Esophagus mucosa (tissue), 1 donor: ENCODE data around the gene BICD2. TPM values are rescaled to one million over a fixed set of nuclear protein-coding genes. Genes with fewer than 3 reads are reported as not detected.
"Not testable (repeated sequence)": the region's sequence is repeated elsewhere in the genome, so short reads cannot be mapped to it uniquely, and the experiment has no call there.

ENCODE experiments used
- ATAC-seq: fragments of 200-7000 bp; cut with Tn5 transposase; one replicate; pipeline ENCODE4 v1.9.1; 2020
- total RNA-seq: library from RNA; stranded (reverse); gene quantifications from one replicate; pipeline ENCODE4 v1.2.4, GENCODE V29; 2023
- donor health status: DM: yes; HTN: yes; CAD: no.

BICD2 gene
- 63.7 TPM for total RNA-seq

DNA sequence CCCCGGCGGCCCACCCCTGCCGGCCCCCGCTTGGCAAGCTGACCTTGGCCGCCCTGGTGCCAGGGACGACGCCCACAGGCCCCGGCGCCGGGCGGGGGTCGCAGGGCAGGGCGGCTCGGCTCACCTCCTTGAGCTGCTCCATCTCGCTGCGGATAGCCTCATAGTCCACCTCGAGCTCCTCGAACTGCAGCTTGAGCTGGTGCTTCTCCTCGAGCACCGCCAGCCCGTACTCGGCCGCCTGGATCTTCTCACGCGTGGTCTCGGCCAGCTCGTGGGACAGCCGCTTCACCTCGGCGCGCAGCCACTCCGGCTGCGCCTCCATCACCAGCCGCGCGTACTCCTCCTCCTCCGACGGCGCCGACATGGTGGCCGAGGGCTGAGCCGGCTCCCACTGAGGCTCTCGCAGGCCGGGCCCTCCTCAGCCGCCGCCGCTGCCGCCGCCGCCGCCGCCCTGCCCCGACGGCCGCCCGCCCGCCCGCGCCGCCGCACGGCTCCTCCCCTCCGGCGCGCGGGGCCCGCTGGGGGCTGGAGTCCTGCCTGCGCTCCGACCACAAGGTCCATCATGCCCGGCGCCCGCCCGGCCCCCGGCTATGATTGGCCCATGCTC is at the start of gene BICD2:
Gene BICD2 (minus strand): TSS at position 453 of the 607 bp plus-strand sequence. CDS start 89 bp downstream, at position 364.
- ATAC-seq: no peak

DNA sequence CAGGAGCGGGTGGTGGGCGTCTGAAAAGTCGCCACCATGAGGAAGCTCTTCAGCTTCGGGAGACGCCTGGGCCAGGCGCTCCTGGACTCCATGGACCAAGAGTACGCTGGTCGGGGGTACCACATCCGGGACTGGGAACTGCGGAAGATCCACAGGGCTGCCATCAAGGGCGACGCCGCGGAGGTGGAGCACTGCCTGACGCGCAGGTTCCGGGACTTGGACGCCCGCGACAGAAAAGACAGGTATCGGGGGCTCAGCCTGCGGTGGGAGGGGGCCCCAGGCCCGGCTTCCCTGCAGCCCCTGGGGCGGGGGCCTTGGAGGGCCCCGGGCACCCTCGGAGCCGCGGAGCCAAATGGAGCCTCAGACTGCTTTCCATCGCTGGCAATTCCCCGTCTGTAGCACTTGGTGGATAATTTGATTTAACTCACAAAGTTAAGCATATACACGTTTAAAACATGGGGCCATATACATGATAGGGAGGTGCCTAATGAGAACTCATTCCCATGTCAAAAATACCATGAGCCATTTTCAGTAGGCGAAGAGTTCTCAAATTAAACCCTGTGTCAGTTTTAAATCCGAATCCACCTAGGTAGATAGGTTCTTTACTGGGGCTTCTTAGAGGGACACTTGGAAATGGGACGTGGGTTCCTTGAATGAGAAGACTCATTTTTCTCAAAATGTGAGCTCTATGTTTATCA is 45.1 kb upstream of the BICD2 start:
- ATAC-seq: not testable (repeated sequence)

DNA sequence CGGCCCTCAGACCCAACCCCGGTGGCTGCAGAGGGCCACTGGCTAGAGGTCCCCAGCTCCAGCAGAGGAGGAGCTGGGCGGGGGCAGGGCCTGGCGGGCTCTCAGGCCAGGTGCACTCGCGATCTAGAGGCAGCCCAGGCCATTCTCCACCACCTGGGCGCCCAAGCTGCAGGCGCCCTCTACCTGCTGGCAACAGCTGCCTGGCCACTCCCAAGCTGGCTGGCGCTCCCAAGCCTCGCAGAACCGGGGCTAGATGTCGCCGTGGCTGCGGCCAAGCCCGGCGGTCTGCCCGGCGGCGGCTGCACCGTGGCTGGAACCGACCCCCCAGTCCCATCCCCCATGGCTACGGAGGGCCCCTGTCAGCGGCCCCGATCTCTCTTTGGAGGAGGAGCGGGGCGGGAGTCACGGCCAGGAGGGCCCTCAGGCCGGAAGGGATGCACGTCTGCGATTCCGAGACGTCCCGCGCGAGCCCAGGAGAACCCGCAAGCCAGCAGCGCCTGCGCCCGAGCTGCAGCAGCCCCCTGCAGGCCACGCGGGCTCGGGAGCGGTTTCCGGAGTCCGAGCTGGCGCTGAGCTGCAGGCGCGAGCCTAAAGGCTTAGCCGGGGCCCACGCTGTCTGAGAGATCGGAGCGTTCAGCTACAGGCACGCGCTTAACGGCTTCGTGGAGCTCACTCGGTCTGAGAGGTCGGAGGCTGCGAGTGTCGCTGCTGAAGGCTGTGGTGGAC is 44.3 kb upstream of the BICD2 start:
- ATAC-seq: peak; percentile 83

DNA sequence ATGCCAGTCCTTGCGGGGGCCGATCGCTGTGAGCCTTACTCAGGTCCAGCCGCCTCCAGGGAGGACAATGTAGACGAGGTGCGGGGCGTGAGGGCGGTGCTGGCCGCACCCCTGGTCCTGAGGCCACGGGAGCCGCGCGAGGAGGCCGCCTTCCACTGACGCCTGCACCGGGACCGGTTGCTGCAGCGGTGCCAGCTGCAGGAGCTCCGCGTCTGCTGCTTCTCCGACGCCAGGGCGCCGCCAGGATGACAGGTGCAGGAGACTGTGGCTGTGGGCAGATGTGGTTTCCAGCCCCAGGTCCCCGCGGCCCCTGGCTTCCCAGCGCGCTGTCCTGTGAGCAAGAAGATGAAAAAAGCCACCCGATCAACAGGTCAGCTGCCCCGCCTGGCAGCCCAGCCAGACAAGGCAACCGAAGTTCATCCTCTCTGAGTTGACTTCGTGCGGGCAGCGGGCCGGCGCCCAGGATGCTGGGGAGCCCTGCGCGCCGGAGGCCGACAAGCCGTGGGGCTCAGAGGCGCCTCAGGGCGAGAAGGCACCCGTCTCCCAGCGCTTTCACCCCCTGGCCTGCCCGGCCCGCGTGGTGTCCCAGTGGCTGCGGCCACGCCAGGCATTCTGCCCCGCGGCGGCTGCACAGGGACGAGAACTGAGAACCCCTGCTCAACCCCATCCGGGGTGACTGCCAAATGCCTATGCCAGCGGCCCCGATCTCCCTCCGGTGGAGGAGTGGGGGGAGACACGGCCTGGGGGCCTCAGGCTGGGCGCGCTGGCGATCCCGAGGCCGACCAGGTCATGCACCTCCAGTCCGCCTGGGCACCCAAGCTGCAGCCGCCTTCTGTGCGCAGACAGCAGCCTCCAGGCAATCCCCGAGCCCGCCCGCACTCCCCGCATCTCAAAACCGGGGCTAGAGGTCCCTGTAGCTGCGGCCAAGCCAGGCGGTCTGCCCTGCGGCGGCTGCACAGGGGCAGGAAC is 43.4 kb upstream of the BICD2 start:
- peak; percentile 33 for ATAC-seq

DNA sequence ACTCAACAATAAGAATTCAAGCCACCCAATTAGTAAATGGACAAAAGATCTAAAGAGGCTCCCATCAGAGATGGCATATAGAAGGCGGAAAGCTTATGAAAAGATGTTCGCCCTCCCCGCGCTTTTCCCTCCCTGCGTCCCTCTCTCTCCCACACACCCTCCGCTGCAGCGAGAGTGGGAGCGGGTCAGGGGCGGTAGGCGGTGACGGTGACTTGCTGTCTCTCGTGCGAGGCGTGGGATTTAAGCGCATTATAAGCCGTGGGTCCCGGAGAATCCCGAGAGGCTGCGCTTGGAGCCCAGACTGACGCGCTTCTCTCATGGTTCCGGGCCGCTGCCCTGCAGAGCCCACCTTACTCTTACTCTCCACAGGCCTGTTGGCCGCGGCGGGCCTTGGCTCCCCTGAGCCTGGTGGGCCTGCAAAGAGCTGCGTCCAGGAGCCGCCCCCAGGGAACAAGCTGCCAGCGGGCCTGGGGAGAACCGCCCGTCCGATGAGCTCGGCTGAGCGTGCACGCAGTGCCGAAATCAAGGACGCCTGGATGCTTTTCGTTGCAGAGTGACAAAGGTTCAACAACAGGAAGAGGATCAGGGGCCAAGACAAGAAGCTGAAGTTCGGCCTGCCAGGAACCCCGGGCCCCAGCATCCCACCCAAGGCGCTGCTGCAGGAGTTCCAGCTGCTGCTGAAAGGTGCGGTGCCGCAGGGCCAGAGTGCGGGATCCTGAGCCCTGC is 42.6 kb upstream of the BICD2 start:
- ATAC-seq: no peak

DNA sequence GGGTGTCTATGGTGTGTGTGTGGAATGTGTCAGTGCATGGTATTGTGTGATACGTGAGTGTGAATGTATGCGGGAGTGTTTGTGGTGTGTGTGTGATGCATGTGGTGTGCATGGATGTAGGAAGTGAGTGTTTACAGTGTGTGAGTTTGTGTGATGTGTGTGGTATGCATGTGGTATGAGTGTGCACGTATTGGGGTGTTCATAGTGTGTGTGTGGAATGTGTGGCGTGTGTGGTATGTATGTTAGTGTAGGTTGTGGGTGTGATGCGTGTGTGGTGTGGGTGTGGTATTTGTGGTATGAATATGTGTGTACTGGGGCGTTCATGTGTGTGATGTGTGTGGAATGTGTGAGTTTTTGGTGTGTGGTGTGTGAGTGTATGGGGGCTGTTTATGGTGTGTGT is 40.1 kb upstream of the BICD2 start:
- ATAC-seq: no peak

DNA sequence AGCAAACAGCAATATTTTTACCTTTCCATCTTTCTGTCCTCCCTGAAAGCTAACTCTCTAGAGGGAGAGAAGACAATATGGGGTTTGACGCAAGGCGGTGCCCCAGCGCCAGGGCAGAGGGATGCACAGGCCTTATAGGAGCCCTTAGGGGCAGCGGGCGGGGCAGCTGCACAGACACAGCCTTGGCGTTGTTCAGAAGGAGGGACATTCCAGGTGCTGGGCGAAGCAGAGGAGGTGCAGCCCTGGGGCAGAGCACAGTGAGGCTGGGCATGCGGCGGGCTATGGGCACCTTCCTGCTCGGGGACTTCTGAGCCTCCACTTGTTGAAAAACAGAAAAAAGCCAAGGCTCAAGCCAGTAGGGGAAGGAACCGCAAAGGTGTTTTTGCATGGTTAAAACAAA is 33.7 kb upstream of the BICD2 start:
- ATAC-seq: peak; percentile 61

DNA sequence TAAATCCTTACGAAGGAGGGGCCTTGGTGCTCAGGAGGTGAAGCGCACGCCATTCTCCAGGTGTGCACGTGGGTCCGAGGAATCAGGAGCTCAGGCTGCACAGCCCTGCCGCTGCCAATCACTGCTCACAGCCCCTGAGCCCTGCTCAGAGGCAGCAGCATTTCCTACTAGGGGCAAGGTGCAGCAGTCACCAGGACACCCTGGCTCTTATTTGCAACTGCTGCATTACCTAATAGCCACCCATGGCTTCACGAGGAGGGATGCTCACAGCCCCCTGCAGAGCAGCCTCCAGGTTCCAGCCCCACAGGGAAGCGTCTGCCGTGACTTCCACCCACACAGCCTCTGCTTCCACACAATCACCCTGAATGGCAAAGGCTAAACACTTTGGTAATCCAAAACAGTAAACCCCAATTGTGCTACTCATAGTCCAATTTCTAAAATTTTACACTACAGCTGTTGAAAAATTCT is 31.7 kb upstream of the BICD2 start:
- not testable (repeated sequence) for ATAC-seq

DNA sequence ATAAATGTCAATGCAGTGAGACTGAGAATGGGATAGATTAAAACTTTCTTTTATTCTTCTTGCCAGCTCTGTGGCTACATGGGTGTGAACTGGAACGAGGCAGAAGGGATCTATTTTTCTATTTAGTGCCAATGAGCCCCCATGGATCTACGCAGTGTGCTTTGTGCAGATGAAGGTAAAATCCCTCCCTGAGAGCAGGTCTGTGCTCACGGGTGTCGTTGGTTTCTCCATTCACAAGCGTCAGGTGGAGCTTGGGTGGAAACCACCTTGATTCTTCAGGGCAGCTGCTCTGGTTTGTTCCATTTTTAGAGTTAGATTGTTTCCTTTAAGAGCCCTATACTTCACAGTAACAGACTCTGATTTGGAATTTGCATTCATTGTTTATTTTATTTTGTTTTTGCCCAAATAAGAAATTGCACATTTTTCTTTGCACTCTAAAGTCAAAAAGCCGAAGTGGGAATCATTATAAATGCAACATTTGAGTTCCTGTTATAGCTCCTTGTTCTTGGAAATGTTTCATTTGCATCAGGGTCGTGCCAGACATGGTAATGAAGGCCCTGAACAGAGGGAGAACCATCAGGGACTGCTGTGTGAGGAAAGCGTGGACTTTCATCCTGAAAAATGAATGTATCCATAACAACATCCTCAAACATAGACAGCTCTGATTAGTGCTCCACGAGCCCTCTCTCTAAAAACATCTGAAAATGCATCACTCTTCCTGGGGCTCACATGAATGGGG is 31.1 kb upstream of the BICD2 start:
- no peak for ATAC-seq

DNA sequence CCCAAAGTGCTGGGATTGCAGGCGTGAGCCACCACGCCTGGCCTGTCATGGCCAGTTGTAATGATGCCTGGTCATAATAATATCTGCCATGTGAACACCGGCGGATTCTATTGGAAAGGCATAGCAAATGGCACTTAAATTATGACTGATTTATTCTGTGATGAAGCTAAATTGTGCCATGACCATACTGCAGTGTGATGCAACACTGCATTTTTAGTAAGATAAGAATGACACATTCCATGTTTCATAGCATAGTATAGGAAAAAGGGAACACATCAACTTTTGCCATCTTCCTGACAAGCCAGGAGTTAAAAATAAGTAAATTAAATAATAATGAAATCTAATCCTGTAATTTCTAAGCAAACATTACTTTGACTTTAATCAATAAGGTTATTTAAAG is 30.4 kb upstream of the BICD2 start:
- ATAC-seq: no peak

DNA sequence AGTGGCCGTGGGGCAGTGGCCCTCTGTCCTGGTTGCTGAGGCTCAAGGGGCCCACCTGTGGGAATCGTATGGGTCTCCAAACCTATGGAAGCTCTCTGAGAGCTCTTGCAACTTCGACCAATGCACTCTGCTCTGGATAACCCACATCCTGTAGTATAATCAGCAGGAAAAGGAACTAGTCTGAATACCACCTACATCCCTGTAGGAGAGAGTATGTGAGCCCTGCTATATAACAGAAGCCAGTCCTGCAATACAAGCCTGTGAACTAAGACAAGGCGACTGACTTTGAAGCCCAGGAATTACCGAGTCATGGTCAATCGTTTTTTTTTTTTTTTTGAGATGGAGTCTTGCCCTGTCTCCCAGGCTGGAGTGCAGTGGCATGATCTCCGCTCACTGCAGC is 29.8 kb upstream of the BICD2 start:
- ATAC-seq: no peak

DNA sequence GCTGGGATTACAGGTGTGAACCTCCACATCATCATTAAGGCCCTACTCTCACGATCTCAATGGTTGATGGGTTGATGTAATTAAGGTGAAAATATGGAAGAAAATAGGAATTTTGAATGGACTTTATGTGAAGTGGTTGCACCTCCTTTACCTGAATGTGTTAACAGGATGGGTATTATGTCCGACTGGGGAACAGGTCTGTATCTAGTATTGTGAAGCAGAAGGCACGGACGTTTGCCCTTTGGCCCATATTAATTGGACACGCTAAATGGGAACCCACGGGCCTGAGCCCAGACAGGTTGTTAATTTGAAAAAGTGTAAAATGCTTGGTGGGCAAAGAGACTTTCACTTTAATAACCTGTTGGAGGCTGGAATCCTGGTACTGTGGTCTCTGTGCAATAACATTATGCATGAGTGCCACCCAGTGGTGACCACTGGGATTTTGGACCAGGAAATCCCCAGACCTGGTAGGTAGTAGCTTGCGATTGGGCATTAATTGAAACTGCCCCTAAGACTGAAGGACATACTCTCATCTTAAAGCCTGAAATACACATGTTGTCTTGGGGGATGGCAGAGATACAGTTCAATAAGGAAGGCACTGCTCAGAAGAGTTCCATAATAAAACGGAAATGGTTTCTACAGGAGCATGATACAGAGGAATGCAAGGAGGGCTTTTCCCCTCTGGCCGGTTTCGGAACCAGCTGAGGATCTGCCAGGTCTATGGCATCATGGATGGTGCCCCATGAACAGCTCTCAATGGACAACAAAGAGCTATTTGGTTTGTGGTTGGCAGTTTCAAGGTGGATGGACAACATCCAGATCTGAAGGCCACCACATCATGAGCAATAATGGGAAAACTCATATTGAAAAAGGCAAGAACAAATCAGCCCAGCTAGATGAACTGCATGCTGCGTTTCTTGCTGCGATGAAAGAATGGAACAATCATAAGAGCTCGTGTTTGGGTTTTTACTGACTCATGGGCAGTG is 26.2 kb upstream of the BICD2 start:
- ATAC-seq: peak; percentile 92

DNA sequence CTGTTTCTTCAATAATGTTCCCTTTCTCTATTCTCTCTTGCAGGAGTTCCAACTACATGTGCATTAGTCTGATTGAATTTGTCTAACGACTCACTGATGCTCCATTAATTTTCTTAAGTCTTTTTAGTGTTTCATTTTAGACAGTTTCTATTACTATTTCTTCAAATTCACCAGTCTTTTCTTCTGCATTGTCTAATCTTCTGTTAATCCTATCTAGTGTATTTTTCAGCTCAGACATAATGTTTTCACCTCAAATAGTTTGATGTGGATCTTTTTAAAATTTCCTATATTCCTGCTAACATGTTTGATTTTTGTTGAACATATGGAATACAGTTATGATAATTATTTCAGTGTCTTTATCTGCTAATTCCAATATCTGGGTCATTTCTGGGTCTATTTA is 21.7 kb upstream of the BICD2 start:
- ATAC-seq: no peak

DNA sequence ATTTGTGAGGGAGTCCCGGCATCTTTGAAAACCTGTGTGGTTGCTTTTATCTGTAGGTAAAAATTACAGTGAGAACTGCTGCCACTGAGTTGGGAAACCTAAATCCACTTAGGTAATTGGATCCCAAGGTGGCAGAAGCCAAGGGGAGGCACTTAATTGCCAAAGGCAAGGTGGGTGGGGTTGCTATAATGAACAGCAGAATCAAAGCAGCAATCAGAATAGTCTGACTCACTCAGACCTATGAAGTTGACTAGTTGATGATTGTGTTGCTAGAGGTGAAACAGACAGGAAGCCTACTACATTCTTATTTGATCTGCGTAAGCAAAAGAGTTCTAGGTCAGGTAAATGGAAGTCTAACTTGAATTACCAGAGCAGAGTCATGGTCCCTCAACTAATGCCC is 17.3 kb upstream of the BICD2 start:
- peak; percentile 97 for ATAC-seq

DNA sequence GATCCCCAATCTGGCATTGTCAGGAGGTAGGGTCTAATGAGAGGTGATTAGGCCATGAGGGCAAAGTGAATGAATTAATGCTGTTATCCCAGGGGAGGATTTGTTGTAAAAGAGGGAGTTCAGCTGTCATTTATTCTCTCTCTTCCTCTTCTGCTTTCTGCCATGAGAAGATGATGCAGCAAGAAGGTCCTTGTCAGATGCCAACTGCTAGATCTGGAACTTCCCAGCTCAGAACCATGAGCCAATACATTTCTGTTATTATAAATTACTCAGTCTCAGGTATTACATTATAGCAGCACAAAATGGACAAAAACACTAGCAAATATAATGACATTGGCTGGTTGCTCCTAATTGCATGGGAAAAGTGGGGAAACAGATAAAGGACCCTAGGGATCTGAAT is 15.6 kb upstream of the BICD2 start:
- no peak for ATAC-seq

DNA sequence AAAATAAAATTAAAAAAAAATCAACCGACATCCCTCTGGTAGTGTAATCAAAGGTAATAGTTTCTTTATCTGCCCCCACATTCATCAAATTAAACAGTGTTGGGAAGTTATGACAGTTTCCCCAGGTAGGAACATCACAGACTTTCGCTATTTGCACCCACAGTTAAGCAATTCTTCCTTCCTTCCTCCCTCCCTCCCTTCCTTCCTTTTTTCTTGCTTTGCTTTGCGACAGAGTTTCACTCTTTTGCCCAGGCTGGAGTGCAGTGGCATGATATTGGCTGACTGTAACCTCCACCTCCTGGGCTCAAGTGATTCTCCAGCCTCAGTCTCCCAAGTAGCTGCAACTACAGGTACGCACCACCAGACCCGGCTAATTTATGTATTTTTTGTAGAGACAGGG is 10.8 kb upstream of the BICD2 start:
- ATAC-seq: no peak

DNA sequence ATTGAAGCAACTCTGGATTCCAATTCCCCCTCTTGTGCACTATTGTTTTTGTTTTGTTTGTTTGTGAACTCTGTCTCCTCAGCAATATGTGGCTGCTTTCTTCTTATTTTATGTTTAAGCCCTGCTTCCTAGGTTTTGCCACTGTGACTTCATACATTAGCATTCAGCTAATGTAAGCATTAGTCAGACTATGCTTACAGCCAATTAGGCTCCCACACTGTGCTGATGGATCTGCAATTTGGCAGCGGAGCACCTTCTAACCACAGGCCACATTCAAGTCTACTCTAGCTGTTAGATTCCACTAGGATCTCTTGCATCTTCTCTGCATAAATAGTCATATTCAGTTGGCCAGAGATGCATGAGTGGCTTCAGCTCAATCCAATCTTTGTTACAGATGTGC is 9.6 kb upstream of the BICD2 start:
- ATAC-seq: peak; percentile 76

DNA sequence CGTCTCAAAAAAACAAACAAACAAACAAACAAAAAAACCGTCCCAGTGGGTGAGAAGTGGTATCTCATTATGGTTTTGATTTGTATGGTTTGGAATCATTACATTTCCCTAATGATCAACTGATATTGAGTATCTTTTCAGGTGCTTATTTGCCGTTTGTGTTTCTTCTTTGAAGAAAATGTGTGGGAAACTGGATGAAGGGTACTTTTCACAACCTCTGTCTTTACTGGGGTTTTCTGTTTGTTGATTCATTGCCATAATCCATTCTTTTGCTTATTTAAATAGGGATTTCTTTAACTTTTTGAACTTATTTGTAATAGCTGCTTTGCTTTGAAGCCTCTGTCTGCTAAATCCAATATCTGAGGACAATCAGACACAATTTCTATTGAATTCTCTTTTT is 9.2 kb upstream of the BICD2 start:
- no peak for ATAC-seq

DNA sequence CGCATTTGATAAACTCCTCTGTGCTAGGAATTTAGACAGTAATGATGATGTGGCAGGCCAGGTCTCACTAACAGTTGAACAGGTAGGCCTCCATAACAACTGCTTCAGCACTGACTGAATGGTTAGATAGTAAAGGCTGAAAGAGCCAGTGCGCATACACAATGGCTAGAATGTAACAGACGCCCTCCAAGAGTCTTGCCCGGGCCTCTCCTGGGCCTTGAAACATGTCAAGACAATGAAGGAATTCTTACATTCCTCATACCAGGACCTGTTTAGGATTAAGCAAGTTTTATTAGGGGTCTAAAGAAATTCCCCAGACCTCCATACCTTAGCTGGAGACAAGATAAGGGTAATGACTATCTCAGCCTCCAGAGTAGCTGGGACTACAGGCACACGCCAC is 6.7 kb upstream of the BICD2 start:
- ATAC-seq: no peak
